ELR (cell line): Measurements from ENCODE around the gene RHBDD3.

Experiments
- DNase-seq: peaks from one replicate; pipeline ENCODE4 v3.0.0-alpha.2; 2015; ENCODE audit warnings: low read depth

RHBDD3 gene

GRCh38 chr22:29267858-29268510 lies at the start of gene RHBDD3, which contains the start of gene EWSR1:
TSS of gene RHBDD3 (minus strand) at chr22:29267981. CDS start at chr22:29265626, 2,355 bp downstream.
TSS of gene EWSR1 (plus strand) at chr22:29268268. CDS start at chr22:29268337, 69 bp downstream.
- DNase-seq, result peak; percentile 98

GRCh38 chr22:29316141-29316828 lies 48.5 kb upstream of the RHBDD3 start:
- no peak for DNase-seq

- peak; percentile 30 for DNase-seq
Observed at GRCh38 chr22:29315286-29316140, 47.7 kb upstream of the RHBDD3 start, which contains the start of gene RASL10A. TSS of gene RASL10A (minus strand) at chr22:29315697. CDS start at chr22:29315246, 451 bp downstream.

DNA sequence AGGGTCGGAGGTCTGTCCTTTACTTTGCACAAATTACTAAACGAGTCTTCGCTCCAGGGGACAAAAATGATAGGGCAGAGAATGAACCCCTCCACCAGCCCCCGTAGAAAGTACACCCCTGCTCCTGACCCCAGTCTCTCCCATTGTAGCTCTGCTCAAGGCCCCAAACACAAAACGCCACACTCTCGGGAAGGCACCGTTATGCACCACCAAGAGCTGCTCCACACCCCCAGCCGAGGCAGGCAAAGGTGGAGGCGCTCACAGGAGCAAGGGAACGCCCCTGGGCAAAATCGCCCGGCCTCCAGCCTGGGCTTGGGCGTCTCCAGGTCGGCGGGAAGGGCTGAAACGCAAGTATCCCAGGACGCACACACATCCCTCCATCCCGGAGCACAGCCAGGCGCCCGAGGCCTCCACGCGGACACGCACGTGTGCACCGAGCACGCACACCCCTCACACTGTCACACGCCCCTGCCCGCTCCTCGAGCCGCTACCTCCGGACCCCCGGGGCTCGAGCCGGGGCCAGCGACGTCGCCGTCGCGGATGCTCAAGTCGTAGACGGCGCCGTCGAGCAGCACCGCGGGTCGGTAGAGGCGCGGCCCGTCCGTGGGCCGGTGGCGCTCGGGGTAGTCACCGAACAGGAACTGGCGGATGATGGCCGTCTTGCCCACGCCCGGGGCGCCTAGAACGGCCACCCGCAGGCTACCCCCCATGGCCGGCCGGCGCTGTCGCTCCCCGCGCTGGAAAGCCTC lies 46.9 kb upstream of the RHBDD3 start:
- peak; percentile 30 for DNase-seq

GRCh38 chr22:29313576-29314466 lies 46.0 kb upstream of the RHBDD3 start:
- DNase-seq, result no peak

GRCh38 chr22:29313126-29313575 lies 45.4 kb upstream of the RHBDD3 start:
- DNase-seq, result no peak

DNA sequence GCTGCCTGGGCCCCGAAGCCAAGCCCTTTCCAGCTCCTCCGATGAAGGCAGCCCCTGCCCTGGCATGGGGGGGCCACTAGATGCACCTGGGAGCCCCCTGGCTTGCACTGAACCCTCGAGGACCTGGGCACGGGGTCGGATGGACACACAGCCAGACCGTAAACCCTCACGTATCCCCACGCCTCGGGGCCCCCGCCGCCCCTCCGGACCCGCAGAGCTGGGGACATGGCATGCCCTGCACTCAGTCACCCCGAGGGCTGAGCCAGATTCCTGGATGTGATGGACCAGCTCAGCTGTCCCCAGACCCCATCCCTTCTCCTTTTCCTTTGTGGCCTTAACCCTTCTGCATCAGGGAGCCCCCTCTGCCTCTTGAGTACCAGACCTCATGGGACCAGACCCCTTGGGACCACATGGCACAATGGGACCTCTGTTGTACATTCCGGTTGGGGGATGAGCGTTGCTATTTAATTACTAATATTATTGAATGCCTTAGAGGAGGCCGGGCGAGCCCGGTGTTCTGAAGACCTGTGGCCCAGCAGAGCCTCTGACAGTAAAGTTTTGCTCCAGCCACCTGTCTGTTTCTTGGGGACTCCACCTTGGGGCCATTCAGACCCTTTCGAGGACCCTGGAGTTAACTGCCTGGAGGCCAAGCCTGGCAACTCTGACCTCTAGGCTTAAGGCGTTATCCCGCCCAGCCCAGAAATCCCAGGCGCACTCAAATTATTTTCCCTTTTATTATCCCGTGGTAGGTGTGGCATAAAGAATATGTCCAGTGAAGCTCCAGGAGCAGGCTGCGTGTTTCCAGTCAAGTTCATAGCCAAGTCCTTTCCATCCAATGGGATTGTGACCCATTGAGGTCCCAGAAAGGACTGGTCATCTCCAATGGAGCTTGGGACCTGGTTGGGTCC lies 44.7 kb upstream of the RHBDD3 start:
- no peak for DNase-seq

GRCh38 chr22:29311464-29312217 lies 43.9 kb upstream of the RHBDD3 start:
- no peak for DNase-seq

GRCh38 chr22:29310863-29311339 lies 43.1 kb upstream of the RHBDD3 start:
- peak; percentile 98 for DNase-seq

DNA sequence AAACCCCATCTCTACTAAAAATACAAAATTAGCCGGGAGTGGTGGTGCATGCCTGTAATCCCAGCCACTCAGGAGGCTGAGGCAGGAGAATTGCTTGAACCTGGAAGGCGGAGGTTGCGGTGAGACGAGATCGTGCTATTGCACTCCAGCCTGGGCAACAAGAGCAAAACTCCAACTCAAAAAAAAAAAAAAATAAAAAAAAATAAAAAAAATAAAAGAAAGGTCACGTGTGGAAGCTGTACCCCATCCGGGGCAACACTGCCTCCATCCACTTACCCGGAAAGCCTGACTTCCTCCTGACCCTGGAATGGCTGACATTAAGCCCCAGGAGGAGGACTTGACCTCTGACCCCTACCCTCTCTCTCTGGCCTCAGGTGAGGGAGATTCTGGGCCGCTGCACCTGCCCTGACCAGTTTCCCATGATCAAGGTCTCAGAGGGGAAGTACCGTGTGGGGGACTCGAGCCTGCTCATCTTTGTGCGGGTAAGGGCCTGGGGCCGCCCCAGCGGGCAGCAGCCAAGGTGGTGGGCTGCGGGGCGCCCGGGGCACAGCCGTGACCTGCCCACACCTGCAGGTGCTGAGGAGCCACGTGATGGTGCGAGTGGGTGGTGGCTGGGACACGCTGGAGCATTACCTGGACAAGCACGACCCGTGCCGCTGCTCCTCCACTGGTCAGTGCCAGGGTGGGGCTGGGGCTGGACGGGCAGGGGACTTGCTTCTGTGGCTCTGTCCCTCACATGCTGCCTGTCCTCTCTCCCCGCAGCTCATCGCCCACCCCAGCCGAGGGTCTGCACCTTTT lies 42.5 kb upstream of the RHBDD3 start:
- DNase-seq, result no peak

- no peak for DNase-seq
Observed at GRCh38 chr22:29309332-29310064, 41.7 kb upstream of the RHBDD3 start.

DNA sequence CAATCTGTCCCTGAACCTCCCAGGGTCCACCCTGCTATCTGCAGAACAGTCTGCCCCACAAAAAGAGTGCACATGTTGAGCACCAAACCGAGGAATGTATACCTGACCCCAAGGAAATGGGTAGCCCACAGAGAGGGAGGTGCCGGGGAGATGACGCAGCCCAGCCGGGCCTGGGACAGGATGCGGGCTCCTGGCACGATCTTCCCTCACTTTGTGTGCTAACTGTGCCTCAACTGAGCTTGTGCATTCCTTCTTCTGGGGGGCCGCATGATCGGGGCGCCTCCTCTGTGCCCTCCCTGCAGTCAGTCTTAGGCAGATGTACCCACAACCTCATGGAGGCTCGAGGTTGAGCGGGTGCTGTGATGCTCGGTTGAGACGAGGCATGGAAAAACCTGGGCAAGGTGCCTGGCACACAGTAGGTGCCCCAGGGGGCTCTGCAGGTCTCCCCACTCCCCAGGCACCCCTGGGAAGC lies 41.0 kb upstream of the RHBDD3 start:
- peak; percentile 92 for DNase-seq

- no peak for DNase-seq
Observed at GRCh38 chr22:29308148-29308790, 40.5 kb upstream of the RHBDD3 start.

GRCh38 chr22:29307596-29308147 lies 39.9 kb upstream of the RHBDD3 start:
- DNase-seq, result peak; percentile 37

DNA sequence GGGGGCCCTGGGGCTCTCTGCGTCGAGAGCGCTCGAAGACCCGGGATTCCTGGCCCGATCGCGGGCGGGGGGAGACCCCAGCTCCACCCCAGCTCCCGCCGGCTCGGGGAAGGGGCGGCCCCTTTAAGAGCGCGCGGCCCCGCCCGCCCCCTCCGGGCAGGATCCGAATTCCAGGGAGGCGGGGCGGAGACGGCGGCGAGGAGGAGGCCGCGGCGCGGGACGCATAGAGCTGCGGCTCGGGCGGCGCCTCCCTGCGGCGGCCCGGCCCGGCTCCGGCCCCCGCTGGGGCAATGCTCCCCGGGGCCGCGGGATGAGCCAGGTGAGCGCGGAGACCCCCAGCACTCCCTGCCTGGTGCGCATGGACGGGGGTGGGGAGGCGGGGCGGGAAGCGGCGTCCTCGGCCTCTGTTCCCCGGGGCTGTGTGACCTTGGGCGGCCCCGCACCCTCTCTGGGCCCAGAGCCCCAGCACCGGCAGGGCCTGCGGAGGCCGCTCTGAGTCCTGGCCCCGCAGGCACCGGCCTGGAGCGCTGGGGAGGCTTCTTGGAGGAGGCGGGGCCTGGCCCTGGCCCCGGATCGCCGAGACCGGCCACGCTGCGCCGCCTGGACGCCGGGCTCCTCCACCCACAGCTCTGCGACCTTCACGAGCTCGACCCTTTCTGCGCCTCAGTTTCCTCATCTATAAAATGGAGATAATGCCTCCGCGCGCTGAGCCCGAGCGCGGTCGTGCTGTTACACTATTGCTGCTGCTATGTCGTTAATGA lies 39.2 kb upstream of the RHBDD3 start:
- peak; percentile 87 for DNase-seq
